NT2/D1 (cell line): ENCODE data around the gene ADGRA1.

ENCODE experiments used
- SUZ12 ChIP-seq: IDR thresholded peaks from 2 replicates; pipeline ENCODE4 v1.6.1; 2011; ENCODE audit not compliant: insufficient read length, insufficient read depth; ENCODE audit errors: extremely low read depth
- YY1 ChIP-seq: IDR thresholded peaks from 2 replicates; pipeline ENCODE4 v1.6.1; 2011; ENCODE audit not compliant: insufficient read length, insufficient read depth
- ZNF274 ChIP-seq: IDR thresholded peaks from 2 replicates; pipeline ENCODE4 v1.6.1; 2011; ENCODE audit warnings: mild to moderate bottlenecking, low read depth, low read length

DNA sequence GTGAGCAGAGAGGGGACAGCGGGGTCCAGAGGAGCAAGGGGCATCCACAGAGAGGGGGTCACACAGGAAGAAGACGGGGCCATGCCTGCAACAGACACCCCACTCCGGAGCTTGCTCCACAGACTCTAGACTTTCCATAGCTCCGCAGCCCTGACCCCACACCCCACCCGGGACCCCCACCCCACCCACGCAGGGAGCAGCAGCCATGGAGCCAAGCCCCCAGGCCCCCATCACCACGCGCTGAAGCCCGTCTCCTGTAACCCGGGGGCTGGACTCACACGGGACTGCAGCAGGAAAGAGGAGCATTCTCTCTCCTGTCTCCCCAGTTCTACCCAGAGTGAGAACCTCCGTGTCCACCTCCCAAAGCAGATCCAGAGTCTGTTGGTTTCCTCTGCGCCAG, 38.8 kb upstream of the ADGRA1 start:
- TF ChIP-seq YY1: no peak
- no peak for TF ChIP-seq ZNF274
- no peak for TF ChIP-seq SUZ12
